H1 (cell line): ENCODE results near the gene AFF1. TPM values are rescaled to one million over a fixed set of nuclear protein-coding genes. Genes with fewer than 3 reads are reported as not detected.

ENCODE experiments used
- CBX5 ChIP-seq: fragments of 300-800, 300-1000 bp; sonication (generic); IDR thresholded peaks from 2 replicates; pipeline ENCODE4 v1.7.1; 2016; ENCODE audit warnings: antibody characterized with exemption, low read length, low read depth
- CEBPB ChIP-seq: IDR thresholded peaks from 2 replicates; pipeline ENCODE4 v1.6.1; 2012; ENCODE audit warnings: low read depth, low read length
- EGR1 ChIP-seq: IDR thresholded peaks from 2 replicates; pipeline ENCODE4 v1.6.1; 2011; ENCODE audit warnings: low read depth, low read length, borderline replicate concordance
- EP300 ChIP-seq, 2 experiments: IDR thresholded peaks; 1 replicate in 1 of 2; 2 replicates in 1 of 2; pipeline ENCODE4 v1.6.1; 2011 to 2012; ENCODE audit warnings: low read depth in 2 of 2, low read length in 2 of 2, mild to moderate bottlenecking in 2 of 2, borderline replicate concordance in 1 of 2, inconsistent platforms in 1 of 2, moderate library complexity in 1 of 2
- GTF2F1 ChIP-seq: IDR thresholded peaks from 2 replicates; pipeline ENCODE4 v1.6.1; 2012; ENCODE audit warnings: low read depth, low read length, improper control_type of control experiment, borderline replicate concordance
- HDAC2 ChIP-seq, 2 experiments: fragments of 300-600 bp in 1 of 2; sonication (generic) in 1 of 2; IDR thresholded peaks; 2 replicates each; pipeline ENCODE4 v1.6.1; 2011 to 2012; ENCODE audit warnings: low read depth in 2 of 2, low read length in 2 of 2, mild to moderate bottlenecking in 2 of 2, moderate library complexity in 2 of 2, borderline replicate concordance in 1 of 2, inconsistent platforms in 1 of 2
- JUND ChIP-seq: IDR thresholded peaks from 2 replicates; pipeline ENCODE4 v1.6.1; 2011; ENCODE audit warnings: mild to moderate bottlenecking, improper control_type of control experiment, low read length
- NRF1 ChIP-seq: IDR thresholded peaks from 2 replicates; pipeline ENCODE4 v1.6.1; 2011; ENCODE audit warnings: mild to moderate bottlenecking, low read depth, low read length, improper control_type of control experiment
- SAP30 ChIP-seq: fragments of 300-600 bp; sonication (generic); IDR thresholded peaks from 2 replicates; pipeline ENCODE4 v1.7.1; 2012; ENCODE audit warnings: low read length, moderate library complexity, mild to moderate bottlenecking, inconsistent platforms; ENCODE audit not compliant: insufficient read depth, insufficient replicate concordance
- polyA plus RNA-seq, 7 experiments: library from polyadenylated mRNA; depleted of rRNA in 3 of 7; stranded (reverse) in 5 of 7; unstranded in 2 of 7; fragments of >200 nt in 5 of 7; fragments of 200-250 nt in 2 of 7; gene quantifications; 1 replicate in 5 of 7; 2 replicates in 1 of 7; 4 replicates in 1 of 7; pipeline versions ENCODE4 v1.2.1 to v1.2.3, GENCODE V29; 2011 to 2013; ENCODE audit warnings: missing spikeins in 2 of 7, mixed read lengths in 2 of 7
- total RNA-seq: library from RNA; stranded (reverse); fragmentation: NEBNext Ultra II Directional; extraction: Animal tissue kit (Norgen Biotek cat#: 25700); gene quantifications from 2 replicates; pipeline ENCODE4 v1.2.1, GENCODE V29; 2021
- TF ChIP-seq, protein P1 (sequence below): fragments of 300-600 bp; sonication (generic); IDR thresholded peaks from 2 replicates; pipeline ENCODE4 v1.7.1; 2012; ENCODE audit warnings: low read length, moderate library complexity, mild to moderate bottlenecking, inconsistent platforms; ENCODE audit not compliant: insufficient replicate concordance
- TF ChIP-seq, protein P2 (sequence below): IDR thresholded peaks from 2 replicates; pipeline ENCODE4 v1.6.1; 2012; ENCODE audit warnings: inconsistent platforms

Gene AFF1
- total and polyA plus RNA-seq, 2 of the 8 experiments (the other 6 are each of a cell fraction or from before 2014, with no cell fraction given) = 14.8 to 85.5 TPM

DNA sequence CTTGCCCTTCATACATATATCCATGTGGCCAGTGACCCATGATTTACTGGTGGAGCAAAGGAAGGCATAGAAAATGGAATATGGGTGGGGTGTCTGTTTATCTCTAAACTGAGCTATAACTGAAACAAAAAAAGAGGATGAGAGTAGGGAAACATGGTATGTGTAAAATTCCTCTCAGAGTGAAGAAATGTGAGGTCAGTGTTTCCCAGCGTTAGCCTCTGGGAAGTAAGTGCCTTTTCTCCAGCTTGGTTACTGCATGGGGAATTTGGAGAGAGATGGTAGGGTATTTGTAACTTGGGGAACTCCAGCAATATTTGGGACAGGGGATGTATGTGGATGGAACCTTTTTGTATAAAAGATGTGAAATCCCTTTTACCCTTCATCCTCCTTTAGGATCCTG, 89.4 kb downstream of the AFF1 start (continued):
- TF ChIP-seq, protein P1, sequence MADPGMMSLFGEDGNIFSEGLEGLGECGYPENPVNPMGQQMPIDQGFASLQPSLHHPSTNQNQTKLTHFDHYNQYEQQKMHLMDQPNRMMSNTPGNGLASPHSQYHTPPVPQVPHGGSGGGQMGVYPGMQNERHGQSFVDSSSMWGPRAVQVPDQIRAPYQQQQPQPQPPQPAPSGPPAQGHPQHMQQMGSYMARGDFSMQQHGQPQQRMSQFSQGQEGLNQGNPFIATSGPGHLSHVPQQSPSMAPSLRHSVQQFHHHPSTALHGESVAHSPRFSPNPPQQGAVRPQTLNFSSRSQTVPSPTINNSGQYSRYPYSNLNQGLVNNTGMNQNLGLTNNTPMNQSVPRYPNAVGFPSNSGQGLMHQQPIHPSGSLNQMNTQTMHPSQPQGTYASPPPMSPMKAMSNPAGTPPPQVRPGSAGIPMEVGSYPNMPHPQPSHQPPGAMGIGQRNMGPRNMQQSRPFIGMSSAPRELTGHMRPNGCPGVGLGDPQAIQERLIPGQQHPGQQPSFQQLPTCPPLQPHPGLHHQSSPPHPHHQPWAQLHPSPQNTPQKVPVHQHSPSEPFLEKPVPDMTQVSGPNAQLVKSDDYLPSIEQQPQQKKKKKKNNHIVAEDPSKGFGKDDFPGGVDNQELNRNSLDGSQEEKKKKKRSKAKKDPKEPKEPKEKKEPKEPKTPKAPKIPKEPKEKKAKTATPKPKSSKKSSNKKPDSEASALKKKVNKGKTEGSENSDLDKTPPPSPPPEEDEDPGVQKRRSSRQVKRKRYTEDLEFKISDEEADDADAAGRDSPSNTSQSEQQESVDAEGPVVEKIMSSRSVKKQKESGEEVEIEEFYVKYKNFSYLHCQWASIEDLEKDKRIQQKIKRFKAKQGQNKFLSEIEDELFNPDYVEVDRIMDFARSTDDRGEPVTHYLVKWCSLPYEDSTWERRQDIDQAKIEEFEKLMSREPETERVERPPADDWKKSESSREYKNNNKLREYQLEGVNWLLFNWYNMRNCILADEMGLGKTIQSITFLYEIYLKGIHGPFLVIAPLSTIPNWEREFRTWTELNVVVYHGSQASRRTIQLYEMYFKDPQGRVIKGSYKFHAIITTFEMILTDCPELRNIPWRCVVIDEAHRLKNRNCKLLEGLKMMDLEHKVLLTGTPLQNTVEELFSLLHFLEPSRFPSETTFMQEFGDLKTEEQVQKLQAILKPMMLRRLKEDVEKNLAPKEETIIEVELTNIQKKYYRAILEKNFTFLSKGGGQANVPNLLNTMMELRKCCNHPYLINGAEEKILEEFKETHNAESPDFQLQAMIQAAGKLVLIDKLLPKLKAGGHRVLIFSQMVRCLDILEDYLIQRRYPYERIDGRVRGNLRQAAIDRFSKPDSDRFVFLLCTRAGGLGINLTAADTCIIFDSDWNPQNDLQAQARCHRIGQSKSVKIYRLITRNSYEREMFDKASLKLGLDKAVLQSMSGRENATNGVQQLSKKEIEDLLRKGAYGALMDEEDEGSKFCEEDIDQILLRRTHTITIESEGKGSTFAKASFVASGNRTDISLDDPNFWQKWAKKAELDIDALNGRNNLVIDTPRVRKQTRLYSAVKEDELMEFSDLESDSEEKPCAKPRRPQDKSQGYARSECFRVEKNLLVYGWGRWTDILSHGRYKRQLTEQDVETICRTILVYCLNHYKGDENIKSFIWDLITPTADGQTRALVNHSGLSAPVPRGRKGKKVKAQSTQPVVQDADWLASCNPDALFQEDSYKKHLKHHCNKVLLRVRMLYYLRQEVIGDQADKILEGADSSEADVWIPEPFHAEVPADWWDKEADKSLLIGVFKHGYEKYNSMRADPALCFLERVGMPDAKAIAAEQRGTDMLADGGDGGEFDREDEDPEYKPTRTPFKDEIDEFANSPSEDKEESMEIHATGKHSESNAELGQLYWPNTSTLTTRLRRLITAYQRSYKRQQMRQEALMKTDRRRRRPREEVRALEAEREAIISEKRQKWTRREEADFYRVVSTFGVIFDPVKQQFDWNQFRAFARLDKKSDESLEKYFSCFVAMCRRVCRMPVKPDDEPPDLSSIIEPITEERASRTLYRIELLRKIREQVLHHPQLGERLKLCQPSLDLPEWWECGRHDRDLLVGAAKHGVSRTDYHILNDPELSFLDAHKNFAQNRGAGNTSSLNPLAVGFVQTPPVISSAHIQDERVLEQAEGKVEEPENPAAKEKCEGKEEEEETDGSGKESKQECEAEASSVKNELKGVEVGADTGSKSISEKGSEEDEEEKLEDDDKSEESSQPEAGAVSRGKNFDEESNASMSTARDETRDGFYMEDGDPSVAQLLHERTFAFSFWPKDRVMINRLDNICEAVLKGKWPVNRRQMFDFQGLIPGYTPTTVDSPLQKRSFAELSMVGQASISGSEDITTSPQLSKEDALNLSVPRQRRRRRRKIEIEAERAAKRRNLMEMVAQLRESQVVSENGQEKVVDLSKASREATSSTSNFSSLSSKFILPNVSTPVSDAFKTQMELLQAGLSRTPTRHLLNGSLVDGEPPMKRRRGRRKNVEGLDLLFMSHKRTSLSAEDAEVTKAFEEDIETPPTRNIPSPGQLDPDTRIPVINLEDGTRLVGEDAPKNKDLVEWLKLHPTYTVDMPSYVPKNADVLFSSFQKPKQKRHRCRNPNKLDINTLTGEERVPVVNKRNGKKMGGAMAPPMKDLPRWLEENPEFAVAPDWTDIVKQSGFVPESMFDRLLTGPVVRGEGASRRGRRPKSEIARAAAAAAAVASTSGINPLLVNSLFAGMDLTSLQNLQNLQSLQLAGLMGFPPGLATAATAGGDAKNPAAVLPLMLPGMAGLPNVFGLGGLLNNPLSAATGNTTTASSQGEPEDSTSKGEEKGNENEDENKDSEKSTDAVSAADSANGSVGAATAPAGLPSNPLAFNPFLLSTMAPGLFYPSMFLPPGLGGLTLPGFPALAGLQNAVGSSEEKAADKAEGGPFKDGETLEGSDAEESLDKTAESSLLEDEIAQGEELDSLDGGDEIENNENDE = no peak
- TF ChIP-seq EGR1 (no peak), CEBPB (no peak), NRF1 (no peak), SAP30 (no peak), CBX5 (no peak), JUND (no peak), EP300 (IDR thresholded peaks at IDR 0.05; ENCODE audit: borderline replicate concordance in 1 of 2, low read depth in 2 of 2, low read length in 2 of 2) (no peak), GTF2F1 (no peak), HDAC2 (IDR thresholded peaks at IDR 0.05; ENCODE audit: borderline replicate concordance in 1 of 2, low read depth in 2 of 2, low read length in 2 of 2) (no peak)
- TF ChIP-seq, protein P2, sequence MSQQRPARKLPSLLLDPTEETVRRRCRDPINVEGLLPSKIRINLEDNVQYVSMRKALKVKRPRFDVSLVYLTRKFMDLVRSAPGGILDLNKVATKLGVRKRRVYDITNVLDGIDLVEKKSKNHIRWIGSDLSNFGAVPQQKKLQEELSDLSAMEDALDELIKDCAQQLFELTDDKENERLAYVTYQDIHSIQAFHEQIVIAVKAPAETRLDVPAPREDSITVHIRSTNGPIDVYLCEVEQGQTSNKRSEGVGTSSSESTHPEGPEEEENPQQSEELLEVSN = no peak
